ENCODE results near the gene ZRSR2. TPM values are rescaled to one million over a fixed set of nuclear protein-coding genes. Genes with fewer than 3 reads are reported as not detected.

The ZRSR2 gene
- total and polyA plus RNA-seq, 11 donors = 3.1 to 18.9 (median 7.6) TPM

DNA sequence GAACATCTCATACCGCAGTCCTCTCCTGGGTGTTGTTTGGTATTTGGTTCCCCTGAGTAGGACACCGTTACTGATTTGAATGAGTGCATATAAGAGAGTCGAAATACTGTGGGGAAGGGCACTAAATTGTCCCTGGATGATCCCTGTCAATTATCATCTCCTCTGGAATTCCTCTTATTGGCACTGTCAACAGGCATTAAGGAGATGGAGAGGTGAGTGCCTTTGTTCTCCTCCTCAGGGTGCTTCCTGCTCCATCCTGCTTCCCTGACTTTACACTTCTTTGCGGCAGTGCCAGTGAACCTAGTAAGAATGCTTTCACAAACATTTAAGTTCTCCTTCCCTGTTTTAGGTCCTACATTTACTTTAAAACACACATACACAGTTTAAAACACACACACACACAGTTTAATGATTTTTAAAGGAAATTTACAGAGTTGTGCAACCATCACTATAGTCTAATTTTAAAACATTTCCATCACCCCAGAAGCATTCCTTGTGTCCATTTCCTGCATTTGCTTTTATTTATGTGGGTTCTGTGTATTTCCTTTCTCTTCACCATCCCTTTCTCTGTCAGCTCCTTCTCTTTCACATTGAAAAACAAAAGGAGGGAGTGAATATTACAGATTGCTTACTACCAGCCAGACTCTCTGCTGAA lies 20.9 kb upstream of the ZRSR2 start:
- no peak overlapping the region for H3K27ac ChIP-seq
- no peak for ATAC-seq
- H3K4me3 ChIP-seq = no peak overlapping the region
- no peak for TF ChIP-seq POLR2A (IDR thresholded peaks at IDR 0.05)
- TF ChIP-seq, protein P1, sequence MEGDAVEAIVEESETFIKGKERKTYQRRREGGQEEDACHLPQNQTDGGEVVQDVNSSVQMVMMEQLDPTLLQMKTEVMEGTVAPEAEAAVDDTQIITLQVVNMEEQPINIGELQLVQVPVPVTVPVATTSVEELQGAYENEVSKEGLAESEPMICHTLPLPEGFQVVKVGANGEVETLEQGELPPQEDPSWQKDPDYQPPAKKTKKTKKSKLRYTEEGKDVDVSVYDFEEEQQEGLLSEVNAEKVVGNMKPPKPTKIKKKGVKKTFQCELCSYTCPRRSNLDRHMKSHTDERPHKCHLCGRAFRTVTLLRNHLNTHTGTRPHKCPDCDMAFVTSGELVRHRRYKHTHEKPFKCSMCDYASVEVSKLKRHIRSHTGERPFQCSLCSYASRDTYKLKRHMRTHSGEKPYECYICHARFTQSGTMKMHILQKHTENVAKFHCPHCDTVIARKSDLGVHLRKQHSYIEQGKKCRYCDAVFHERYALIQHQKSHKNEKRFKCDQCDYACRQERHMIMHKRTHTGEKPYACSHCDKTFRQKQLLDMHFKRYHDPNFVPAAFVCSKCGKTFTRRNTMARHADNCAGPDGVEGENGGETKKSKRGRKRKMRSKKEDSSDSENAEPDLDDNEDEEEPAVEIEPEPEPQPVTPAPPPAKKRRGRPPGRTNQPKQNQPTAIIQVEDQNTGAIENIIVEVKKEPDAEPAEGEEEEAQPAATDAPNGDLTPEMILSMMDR (IDR thresholded peaks at IDR 0.05) = no peak
- intact Hi-C loops (cut with DNase I) = loop anchor here in 2 of 10 donors (10.0 kb wide), 1 partner anchor 925 kb away; no protein-coding TSS in a partner anchor
- H3K36me3 ChIP-seq = peaks cover 0 to 16% (median 0%) of the 10 kb centered on the region in 9 donors
- no peaks in the 10 kb centered on the region for H3K4me1 ChIP-seq
- no peak for DNase-seq
- H3K9me3 ChIP-seq = no peaks in the 10 kb centered on the region
- 72 to 81% (median 77%) methylated on average over 4 of the region's 4 CpGs for WGBS, 4 donors
- no peaks in the 10 kb centered on the region for H3K27me3 ChIP-seq

DNA sequence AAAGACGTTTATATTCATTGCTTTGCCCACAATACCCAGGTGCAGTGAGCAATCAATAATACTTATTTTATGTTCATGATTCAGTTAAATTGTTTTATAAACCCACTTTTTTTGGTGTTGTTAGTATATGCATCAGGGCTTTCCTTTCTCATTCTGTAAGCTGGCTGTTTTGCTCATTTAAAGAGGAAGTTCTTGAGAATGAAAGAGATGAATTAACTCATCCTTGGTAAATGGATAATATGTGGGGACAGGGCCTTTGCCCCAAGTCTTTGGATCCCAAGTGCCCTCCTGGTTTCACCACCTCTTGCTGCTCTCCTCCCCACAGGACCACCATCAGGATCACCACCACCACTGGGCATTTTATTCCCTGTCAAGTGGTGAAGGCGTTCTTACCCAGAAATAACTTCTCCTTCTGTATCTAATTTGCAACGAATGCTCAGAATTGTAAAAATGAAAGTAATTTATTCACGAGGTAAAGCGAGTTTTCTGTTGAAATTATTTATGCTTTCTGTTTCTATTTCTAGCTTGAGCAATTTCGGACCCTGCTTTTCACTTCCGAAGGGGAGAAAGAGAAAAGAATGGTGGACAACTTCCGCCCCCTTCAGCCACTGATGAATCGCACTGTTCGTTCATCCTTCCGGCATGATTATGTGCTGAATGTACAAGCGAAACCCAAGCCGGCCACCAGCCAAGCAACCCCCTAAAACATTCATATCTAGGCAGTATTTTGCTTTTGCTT lies 8.2 kb upstream of the ZRSR2 start:
- Histone ChIP-seq H3K4me3 (peak overlapping the region in 1 of 12 donors; percentile 33), H3K27ac (peak overlapping the region in 1 of 12 donors; percentile 75), H3K27me3 (peaks cover 0 to 3% (median 0%) of the 10 kb centered on the region in 9 donors), H3K4me1 (peaks cover 0 to 17% (median 0%) of the 10 kb centered on the region in 12 donors), H3K9me3 (no peaks in the 10 kb centered on the region), H3K36me3 (peaks cover 0 to 59% (median 45%) of the 10 kb centered on the region in 9 donors)
- intact Hi-C loops (cut with DNase I) = no loop called here
- TF ChIP-seq, protein P1 (IDR thresholded peaks at IDR 0.05) = no peak
- TF ChIP-seq POLR2A (IDR thresholded peaks at IDR 0.05) = no peak
- ATAC-seq (no peak), DNase-seq (no peak)
- WGBS, 4 donors = 81 to 85% (median 84%) methylated on average over 13 of the region's 13 CpGs

DNA sequence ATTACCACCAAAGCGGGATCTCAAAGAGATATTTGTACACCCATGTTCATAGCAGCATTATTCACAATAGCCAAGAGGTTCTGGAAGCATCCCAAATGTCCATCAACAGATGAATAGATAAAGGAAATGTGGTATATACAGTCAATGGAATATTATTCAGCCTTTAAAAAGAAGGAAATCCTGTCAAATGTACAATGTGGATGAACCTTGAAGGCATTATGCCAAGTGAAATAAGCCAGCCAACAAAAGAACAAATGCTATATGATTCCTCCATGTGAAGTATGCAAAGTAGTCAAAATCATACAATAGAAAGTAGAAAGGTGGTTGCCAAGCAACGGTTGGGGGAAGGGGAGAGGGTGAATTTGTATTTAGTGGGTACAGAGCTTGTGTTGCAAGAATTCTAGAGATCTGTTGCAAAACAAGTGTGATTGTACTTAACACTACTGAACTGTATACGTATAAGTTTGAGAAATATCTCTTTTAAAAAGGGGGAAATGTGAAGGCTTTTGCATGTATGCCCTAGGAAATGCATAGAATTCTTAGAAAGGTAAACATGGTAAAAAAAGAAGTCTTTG lies 5.0 kb upstream of the ZRSR2 start:
- no peak for DNase-seq
- TF ChIP-seq, protein P1 (IDR thresholded peaks at IDR 0.05) = no peak
- TF ChIP-seq POLR2A (IDR thresholded peaks at IDR 0.05) = no peak
- intact Hi-C loops (cut with DNase I) = no loop called here

DNA sequence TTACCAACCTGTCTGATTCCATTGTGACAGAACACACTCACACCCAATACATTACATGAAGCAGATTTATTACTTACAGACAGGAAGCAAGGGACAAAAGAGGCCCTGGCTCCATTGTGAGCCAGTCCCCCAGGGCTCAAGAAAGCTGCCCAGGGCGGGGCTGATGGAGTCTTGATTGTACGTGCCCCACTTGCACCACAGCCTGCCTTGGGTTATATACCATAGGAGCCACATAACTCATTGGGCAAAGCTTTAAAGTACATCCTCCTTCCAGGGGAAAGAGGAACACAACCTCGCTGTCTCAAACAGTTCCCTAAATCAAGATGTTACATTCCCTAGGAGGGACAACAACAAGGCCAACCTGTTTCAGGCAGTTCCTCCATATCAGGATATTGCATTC lies 3.4 kb upstream of the ZRSR2 start:
- H3K27me3 ChIP-seq = peaks cover 0 to 3% (median 0%) of the 10 kb centered on the region in 9 donors
- no peaks in the 10 kb centered on the region for H3K9me3 ChIP-seq
- H3K36me3 ChIP-seq = peaks cover 0 to 28% (median 13%) of the 10 kb centered on the region in 9 donors
- H3K27ac ChIP-seq = peak overlapping the region in 1 of 12 donors; percentile 19
- H3K4me1 ChIP-seq = peaks cover 0 to 28% (median 4%) of the 10 kb centered on the region in 12 donors
- DNase-seq = no peak
- 68 to 83% (median 73%) methylated on average over 3 of the region's 3 CpGs for WGBS, 4 donors
- ATAC-seq = no peak
- TF ChIP-seq, protein P1 (IDR thresholded peaks at IDR 0.05) = no peak
- no peak for TF ChIP-seq POLR2A (IDR thresholded peaks at IDR 0.05)
- H3K4me3 ChIP-seq = no peak overlapping the region
- intact Hi-C loops (cut with DNase I) = no loop called here

More for the DNA sequence above, 5.0 kb upstream of the ZRSR2 start:
- peaks cover 0 to 25% (median 0%) of the 10 kb centered on the region in 12 donors for H3K4me1 ChIP-seq
- peaks cover 0 to 36% (median 23%) of the 10 kb centered on the region in 9 donors for H3K36me3 ChIP-seq
- no peaks in the 10 kb centered on the region for H3K9me3 ChIP-seq
- no peak overlapping the region for H3K4me3 ChIP-seq
- peaks cover 0 to 3% (median 0%) of the 10 kb centered on the region in 9 donors for H3K27me3 ChIP-seq
- ATAC-seq = no peak
- 92 to 98% (median 94%) methylated on average over 3 of the region's 3 CpGs for WGBS, 4 donors
- no peak overlapping the region for H3K27ac ChIP-seq

Data from heart left ventricle (tissue), 16 donors.